Glutamatergic neuron (in vitro differentiated cells): Measurements from ENCODE around the gene SFRP2. TPM values are rescaled to one million over a fixed set of nuclear protein-coding genes. Genes with fewer than 3 reads are reported as not detected.

ENCODE experiments used
- DNase-seq: peaks from one replicate; pipeline ENCODE4 v3.0.0; 2022
- H3K27ac Mint-ChIP-seq: one replicate; pipeline ENCODE4 v1.8.0; 2020; ENCODE audit warnings: mild to moderate bottlenecking, mixed read lengths, inconsistent platforms; ENCODE audit not compliant: unreplicated experiment
- H3K27me3 Mint-ChIP-seq: one replicate; pipeline ENCODE4 v1.8.0; 2020; ENCODE audit warnings: mild to moderate bottlenecking, moderate library complexity, mixed read lengths, inconsistent platforms; ENCODE audit not compliant: unreplicated experiment
- H3K36me3 Mint-ChIP-seq: one replicate; pipeline ENCODE4 v1.8.0; 2020; ENCODE audit warnings: mild to moderate bottlenecking, mixed read lengths, inconsistent platforms; ENCODE audit not compliant: unreplicated experiment
- H3K4me1 Mint-ChIP-seq: one replicate; pipeline ENCODE4 v1.8.0; 2020; ENCODE audit warnings: mild to moderate bottlenecking, low read depth, mixed read lengths, inconsistent platforms; ENCODE audit not compliant: unreplicated experiment
- H3K4me3 Mint-ChIP-seq: one replicate; pipeline ENCODE4 v1.8.0; 2020; ENCODE audit warnings: mild to moderate bottlenecking, mixed read lengths, inconsistent platforms; ENCODE audit not compliant: unreplicated experiment
- H3K9me3 Mint-ChIP-seq: one replicate; pipeline ENCODE4 v1.8.0; 2020; ENCODE audit warnings: mild to moderate bottlenecking, moderate library complexity, mixed read lengths, inconsistent platforms; ENCODE audit not compliant: unreplicated experiment
- total RNA-seq: library from RNA; stranded (reverse); fragmentation: NEBNext Ultra II Directional; extraction: Animal tissue kit (Norgen Biotek cat#: 25700); gene quantifications from one replicate; pipeline ENCODE4 v1.2.1, GENCODE V29; 2021; ENCODE audit not compliant: unreplicated experiment
- TF ChIP-seq, protein P1 (sequence below): fragments of 200-600 bp; sonication (generic); IDR thresholded peaks from one replicate; pipeline ENCODE4 v1.5.0; 2021; ENCODE audit not compliant: partially characterized antibody, unreplicated experiment

The SFRP2 gene
- total RNA-seq, 1 donor from 2014 or later = 0.54 TPM

DNA sequence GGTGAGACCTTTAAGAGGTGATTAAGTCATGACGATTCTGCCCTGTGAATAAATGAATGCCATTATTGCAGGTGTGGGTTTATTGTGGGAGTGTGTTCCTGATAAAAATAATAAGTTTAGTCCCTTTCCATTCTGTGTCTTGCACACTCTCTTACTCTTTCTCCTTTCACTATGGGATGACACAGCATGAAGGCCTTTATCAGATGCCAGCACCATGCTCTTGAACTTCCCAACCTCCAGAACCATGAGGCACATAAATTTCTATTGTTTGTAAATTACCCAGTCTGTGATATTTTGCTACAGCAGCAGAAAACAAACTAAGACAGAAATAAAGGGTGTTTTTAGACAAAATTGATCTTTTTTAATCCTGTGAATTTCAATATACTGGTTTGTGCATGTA lies 10.5 kb downstream of the SFRP2 start:
- Mint-ChIP-seq H3K4me1 (no peaks in the 10 kb centered on the region), H3K27ac (no peak overlapping the region), H3K4me3 (no peak overlapping the region), H3K27me3 (no peaks in the 10 kb centered on the region), H3K36me3 (no peaks in the 10 kb centered on the region), H3K9me3 (no peaks in the 10 kb centered on the region)
- no peak for DNase-seq
- TF ChIP-seq, protein P1, sequence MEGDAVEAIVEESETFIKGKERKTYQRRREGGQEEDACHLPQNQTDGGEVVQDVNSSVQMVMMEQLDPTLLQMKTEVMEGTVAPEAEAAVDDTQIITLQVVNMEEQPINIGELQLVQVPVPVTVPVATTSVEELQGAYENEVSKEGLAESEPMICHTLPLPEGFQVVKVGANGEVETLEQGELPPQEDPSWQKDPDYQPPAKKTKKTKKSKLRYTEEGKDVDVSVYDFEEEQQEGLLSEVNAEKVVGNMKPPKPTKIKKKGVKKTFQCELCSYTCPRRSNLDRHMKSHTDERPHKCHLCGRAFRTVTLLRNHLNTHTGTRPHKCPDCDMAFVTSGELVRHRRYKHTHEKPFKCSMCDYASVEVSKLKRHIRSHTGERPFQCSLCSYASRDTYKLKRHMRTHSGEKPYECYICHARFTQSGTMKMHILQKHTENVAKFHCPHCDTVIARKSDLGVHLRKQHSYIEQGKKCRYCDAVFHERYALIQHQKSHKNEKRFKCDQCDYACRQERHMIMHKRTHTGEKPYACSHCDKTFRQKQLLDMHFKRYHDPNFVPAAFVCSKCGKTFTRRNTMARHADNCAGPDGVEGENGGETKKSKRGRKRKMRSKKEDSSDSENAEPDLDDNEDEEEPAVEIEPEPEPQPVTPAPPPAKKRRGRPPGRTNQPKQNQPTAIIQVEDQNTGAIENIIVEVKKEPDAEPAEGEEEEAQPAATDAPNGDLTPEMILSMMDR = no peak

DNA sequence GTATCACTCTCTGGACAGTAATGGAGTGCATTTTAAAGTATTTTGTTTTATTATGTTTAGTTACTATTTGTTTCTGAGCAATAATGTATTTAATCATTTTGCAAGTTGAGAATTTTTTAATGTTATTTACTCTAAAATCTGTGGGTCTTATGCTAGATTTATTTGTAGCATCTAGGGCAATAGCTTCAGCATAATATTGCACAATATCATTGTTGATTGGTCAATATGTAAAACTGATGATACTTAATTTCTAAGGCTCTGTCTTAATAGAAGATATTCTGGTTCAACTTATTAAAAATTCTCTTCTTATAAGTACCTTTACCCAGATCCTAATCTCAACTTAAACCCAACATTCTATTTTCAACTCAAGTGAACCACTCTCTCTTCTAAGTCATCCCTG lies 11.5 kb downstream of the SFRP2 start:
- TF ChIP-seq, protein P1 = no peak

DNA sequence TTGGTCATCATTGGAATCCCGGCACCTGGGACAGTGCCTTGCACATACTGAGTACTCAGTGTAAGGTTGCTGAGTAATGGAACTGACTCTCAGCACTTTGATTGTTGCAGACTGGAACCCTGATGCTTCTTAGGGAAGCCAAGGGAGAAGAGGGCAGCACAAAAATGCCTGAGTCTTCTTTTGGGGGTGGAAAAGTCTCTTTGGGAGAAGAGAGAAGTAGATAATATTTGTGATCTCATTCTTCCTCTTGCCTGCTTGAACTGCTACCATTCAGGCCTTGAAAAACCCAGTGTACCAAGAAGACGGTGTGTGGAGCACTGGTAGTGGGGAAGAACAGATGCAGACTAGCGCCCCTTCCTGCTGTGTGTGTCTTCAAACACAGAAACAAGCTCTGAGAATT lies 12.3 kb downstream of the SFRP2 start:
- Mint-ChIP-seq H3K4me3 (no peak overlapping the region), H3K36me3 (no peaks in the 10 kb centered on the region), H3K9me3 (no peaks in the 10 kb centered on the region), H3K27ac (no peak overlapping the region), H3K4me1 (no peaks in the 10 kb centered on the region), H3K27me3 (no peaks in the 10 kb centered on the region)
- TF ChIP-seq, protein P1 = no peak
- no peak for DNase-seq

More for the DNA sequence above, 11.5 kb downstream of the SFRP2 start:
- no peaks in the 10 kb centered on the region for H3K36me3 Mint-ChIP-seq
- no peaks in the 10 kb centered on the region for H3K9me3 Mint-ChIP-seq
- no peaks in the 10 kb centered on the region for H3K4me1 Mint-ChIP-seq
- H3K4me3 Mint-ChIP-seq = no peak overlapping the region
- no peak overlapping the region for H3K27ac Mint-ChIP-seq
- DNase-seq = no peak
- no peaks in the 10 kb centered on the region for H3K27me3 Mint-ChIP-seq

DNA sequence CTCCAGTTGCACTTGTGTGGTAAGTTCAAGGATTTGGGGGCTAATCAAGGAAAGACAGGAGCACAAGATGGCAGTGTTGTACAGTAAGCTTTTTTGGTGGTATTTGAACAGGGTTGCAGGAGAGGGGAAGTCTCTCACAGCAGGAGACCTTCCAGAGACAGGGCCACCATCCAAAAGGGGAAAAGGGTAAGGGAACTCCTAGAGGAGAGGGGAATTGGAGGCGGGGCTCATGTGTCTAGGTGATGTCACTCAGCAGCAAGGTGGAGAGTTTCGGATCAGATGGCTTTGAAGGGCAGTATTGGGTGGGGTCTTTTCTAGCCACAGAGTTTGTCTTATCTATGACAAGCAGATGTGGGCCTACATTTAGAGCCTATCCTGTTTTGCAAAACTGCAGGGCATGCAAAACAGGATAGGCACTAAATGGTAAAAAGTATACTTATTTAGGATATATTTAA lies 15.6 kb downstream of the SFRP2 start:
- no peaks in the 10 kb centered on the region for H3K4me1 Mint-ChIP-seq
- no peaks in the 10 kb centered on the region for H3K36me3 Mint-ChIP-seq
- no peak overlapping the region for H3K27ac Mint-ChIP-seq

DNA sequence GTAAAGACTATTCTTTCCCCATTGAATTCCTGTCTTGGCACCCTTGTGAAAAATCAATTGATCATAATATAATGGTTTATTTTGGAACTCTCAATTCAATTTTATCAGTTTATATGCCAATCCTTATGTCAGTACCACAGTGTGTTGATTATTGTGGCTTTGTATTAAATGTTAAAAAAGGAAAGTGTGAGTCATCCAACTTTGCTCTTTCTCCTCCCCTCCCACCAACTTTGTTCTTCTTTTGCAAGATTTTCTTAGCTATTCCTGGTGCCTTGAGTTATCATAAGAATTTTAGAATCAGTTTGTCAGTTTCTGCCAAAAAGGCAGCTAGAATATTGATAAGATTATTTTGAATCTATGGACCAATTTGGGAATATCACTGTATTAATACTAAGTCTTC lies 17.8 kb downstream of the SFRP2 start:
- no peaks in the 10 kb centered on the region for H3K36me3 Mint-ChIP-seq
- no peak for DNase-seq
- TF ChIP-seq, protein P1 = no peak
- no peak overlapping the region for H3K4me3 Mint-ChIP-seq
- no peaks in the 10 kb centered on the region for H3K9me3 Mint-ChIP-seq
- no peak overlapping the region for H3K27ac Mint-ChIP-seq
- H3K27me3 Mint-ChIP-seq = no peaks in the 10 kb centered on the region
- no peaks in the 10 kb centered on the region for H3K4me1 Mint-ChIP-seq

More for the DNA sequence above, 15.6 kb downstream of the SFRP2 start:
- no peak for DNase-seq
- H3K27me3 Mint-ChIP-seq = no peaks in the 10 kb centered on the region
- no peaks in the 10 kb centered on the region for H3K9me3 Mint-ChIP-seq
- H3K4me3 Mint-ChIP-seq = no peak overlapping the region
- TF ChIP-seq, protein P1 = no peak
